Stimulated activated CD8-positive, alpha-beta memory T cell treated with anti-CD3 and anti-CD28 coated beads, Interleukin-4, amount 100 ng/mL, for 4 hours (primary cell): ENCODE data around the gene LRP1B.

Experiments used
- DNase-seq, 2 donors: peaks; one replicate each; pipeline ENCODE4 v3.0.0-alpha.2; 2020; ENCODE audit warnings: low read depth in 2 of 2, low spot score in 1 of 2

The LRP1B gene

GRCh38 chr2:142131010-142131669, at the start of gene LRP1B:
LRP1B (minus strand) TSS chr2:142131016; CDS start chr2:142130729, 287 bp downstream.
- DNase-seq: no peak

DNA sequence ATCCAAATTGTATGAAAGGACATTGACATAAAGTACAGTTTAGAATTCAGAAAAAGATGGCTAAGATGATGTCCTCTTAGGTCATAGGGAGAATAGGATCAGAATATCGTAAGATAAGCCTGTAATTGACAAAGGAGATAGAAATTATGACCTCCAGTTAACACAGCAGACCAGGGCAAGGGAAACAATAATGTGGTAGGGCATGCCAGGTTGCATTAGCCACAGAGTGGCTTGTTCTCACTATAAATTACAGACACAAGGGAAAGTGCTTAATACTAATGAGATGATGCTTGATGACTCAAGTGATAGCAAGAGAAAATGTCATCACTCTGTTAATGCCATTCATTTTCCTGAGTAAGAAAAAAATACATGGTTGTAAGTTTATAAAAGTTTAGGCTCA, 48.9 kb upstream of the LRP1B start:
- no peak for DNase-seq

DNA sequence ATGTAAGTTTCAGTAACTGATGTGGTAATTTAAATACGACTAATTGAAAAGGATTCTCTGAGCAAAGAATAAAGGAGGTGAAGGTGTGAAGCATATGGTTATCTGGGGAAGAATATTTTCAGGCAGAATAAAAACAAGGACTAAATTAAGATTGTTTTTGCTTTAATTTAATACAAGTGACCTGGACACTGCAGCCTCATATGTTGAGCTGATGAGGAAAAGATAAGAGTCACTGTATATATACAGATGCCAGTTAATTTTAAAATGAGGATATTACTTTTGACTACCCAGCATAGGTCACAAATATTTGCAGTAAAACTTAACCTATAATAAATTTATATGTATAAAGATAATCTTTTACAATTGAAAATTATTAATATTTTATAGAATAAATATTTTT, 47.8 kb upstream of the LRP1B start:
- DNase-seq: no peak

DNA sequence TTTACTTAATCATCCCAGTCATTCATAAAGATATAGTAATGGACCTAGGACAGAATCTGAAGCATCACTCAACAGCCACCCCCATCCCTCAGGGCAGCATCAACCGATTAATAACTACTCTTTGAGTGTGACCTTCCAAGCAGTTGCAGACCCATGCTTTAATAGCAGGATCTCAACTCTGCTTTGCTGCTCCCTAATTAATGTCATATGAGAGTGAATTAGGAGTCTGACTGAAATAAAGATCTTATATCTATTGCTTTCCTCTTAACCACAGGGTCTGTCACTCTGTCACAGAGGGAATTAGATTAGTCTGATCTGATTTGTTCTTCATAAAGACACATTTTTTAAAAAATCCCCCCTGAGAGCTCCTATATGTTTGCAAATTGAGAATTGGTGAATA, 46.1 kb upstream of the LRP1B start:
- no peak for DNase-seq

DNA sequence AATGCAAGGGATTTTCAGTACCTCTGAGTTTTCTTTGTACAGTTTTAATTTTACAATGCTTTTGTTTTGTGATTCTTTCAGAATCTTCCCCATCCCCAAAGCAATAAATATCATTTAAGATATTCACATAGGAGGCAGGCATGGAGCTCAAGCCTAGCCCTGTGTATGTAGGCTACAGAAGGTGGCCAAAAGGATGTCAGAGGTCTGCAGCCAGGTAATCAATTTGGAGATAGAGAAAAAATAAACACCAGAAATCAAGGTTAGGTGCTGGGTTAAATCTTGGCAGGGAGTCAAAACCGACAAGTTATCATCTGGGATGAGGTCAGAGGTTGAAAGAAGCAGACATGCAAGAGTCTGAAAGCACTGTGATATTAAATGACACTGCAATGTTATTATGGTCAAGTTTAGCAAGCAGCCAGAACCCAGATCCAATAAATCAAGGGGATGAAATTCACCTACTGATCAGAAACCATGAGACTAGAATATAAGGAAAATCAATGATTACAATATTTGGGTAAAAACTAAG, 45.1 kb upstream of the LRP1B start:
- no peak for DNase-seq

DNA sequence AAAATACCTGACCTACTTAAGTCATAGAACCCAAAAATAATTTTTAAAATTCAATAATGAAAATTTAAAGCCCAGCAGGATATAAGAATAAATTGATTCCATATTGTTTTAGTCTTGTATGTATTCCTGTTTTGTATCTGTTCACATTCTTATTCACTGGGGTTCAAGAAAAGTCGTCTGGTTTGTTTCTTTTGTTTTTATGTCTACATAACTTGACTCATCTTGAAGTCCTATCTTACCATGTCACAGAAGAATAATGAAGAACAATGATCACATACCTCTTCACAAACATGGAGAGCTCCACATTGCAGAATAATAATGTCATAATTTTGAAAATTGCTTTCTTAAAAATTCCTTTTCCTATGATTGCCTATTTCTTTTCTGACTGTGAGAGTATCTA, 43.4 kb upstream of the LRP1B start:
- no peak for DNase-seq

- no peak for DNase-seq
These were observed 40.0 kb upstream of the LRP1B start for GRCh38 chr2:142170847-142171246.

DNA sequence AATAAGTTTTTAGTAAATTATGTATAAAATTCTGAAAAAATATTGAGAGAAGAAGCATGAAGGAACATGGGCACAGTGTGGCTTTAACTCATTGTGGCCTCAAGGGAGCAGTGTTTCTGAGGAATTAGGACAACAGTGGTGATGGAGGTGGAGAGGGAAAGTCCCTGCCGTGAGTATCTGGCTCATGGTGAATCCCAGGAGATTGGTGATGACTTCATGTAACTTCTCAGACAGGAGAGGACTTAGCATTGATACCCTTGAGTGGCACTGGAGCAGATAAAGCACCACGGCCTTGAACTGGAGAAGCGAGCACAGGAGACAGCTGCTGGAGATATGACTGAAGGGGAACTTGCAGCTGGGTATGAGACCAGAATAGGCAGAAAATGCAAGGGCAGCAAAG, 35.0 kb upstream of the LRP1B start:
- no peak for DNase-seq

DNA sequence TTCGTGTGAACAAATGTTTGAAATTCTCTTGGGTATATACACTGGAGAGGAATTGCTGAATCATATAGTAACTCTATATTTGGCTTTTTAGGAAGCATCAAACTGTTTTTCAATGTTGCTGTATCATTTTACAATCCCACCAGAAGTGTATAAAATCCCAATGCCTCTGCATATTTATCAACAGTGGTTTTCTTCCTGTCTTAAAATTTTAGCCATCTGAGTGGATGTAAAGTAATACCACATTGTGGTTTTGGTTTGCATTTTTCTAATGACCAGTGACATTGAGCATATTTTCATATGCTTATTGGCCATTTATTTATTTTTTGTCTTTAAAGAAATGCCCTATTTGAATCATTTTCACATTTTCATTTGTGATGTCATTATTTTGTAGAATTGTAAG, 22.8 kb upstream of the LRP1B start:
- DNase-seq: no peak

DNA sequence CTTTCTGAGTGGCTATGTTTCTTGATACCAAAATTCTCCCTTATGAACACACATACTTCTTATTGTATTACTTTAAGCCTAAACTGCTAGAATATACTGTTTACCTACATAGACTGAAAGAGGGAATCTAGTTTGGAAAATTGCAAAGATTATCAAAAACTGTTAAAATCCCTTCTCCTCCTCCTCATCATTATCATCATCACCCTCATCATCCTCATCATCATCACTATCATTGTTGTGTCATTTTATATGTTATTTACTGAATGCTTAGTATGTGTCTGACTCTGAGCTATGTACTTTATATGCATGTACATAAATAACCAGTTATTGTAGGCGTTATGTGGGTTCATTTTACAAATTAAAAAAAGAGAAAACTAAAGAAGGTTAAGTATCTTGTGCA, 19.6 kb upstream of the LRP1B start:
- DNase-seq: no peak

DNA sequence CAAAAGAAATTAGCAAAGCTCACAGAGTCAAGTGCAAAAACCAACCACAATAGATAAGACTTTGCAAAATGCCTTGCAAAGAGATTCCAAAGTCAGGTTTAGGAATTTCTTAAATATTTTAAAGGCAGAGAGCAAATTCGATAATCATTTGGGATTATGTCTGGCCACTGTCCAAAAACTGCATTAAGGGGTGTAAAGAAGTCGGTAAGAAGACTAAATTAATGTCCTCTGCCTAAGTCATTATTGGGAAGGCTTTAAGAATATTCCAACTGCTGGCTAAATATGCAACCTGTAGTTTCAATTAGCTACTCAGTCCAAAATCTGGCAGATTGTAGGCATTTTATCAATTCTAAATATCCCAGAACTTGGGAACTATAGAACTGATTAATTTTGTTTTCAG, 13.7 kb upstream of the LRP1B start:
- DNase-seq: no peak

GRCh38 chr2:142142595-142142994, 11.8 kb upstream of the LRP1B start:
- no peak for DNase-seq

GRCh38 chr2:142140434-142140845, 9.6 kb upstream of the LRP1B start:
- DNase-seq: no peak

- DNase-seq: no peak
These were observed 8.6 kb upstream of the LRP1B start for GRCh38 chr2:142139384-142139783.

- DNase-seq: no peak
These were observed 5.8 kb upstream of the LRP1B start for GRCh38 chr2:142136571-142136970.

GRCh38 chr2:142134911-142135310, 4.1 kb upstream of the LRP1B start:
- DNase-seq: no peak

DNA sequence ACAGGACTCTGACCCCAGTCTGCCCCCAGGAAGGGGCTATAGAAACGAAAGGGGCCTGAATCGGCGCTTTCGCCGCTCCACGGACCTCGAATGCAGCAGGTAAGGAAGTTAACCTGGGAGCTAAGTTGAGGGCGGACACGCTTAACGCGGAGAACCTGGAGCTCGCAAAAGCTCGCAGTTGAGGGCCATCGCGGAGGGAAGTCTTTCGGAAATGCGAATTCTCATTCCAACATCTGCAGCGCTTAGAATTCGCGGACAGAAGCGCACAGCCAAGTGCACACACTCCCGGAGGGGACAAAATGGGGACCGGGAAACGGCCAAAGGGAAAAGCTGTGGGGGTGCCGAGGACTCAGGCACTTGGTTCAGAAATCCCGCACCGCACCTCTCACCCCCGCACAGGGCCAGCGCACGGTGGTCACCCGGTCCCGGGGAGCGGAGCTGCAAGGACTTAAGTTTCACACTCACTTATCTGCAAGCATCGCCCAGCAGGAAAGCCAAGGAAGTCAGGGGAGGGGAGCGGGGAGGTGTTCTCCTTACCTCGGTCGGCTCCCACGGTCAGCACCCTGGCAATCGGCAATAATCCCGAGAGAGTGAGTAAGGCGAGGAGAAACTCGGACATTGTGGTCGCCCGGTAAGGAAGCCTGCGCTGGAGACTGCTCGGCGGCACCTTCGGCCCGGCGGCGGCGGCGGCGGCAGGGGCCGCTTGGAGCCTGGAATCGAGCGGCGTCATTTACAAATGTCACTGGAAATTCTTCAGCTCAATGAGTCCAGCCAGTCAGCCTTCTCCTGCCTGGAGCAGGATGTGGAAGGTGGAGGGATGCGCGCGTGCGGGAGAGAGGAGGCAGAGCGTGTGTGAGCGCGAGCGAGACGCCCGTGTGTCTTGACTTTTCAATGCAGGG, 456 bp downstream of the LRP1B start:
- no peak for DNase-seq

DNA sequence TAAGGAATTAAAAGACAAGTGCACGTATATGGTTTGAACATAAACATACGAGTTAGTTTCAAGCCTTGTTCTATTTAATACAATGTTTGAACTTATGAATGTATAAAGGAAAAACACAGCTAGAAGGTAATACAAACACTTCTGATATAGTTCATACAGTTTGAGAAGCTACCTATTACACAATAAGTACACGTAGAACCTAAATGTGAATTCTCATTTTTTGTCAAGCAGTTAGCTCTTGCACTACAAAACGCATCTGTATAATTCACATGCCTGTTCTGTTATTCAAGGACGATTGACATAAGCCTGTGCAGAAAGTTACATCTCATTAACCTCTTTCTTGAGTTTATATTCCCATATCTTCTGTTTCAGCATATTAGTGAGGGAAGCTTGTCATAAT, 2.7 kb downstream of the LRP1B start:
- DNase-seq: no peak

GRCh38 chr2:142127248-142127647, 3.6 kb downstream of the LRP1B start:
- DNase-seq: no peak

DNA sequence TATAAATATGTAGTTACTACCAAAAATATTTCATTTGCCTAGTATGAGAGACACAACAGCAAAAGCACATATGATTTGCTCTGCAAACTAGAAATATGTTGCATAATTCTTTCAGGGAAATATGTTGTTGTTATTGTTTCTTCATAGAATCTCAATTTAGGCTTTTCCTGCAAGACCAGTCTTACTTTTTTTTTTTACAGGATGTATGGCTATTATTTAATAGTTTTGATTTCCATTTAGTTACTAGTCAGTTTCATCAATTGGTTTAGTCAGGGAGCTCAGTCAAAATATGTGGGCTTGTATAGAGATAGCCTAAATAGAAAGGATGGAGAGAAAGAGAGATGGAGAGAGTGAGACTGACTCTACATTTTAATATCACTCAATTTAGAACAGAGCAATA, 6.1 kb downstream of the LRP1B start:
- DNase-seq: no peak

DNA sequence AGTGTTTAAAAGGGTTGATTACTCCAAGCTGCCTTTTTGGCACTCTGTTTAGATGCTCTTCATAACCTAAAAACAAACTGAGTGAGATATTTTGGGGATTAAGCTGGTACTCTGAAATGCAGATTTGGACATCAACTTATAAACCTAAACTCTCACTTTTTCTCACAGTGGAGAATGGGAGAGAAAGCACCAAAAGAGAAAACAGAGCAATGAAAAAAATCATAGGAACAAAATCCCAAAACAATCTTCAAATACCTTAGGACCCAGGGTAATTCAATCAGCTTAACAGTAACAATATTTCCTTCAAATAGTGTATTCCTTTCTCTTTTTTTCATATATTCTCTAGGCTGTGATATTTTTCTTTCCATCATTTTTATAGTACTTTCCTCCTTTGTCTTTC, 11.5 kb downstream of the LRP1B start:
- no peak for DNase-seq

GRCh38 chr2:142112757-142113221, 18.0 kb downstream of the LRP1B start:
- no peak for DNase-seq
